Loucy (cell line): ENCODE data around the gene ACOXL.

Experiments
- CTCF ChIP-seq: fragments of 200-600 bp; sonication (generic); conservative IDR thresholded peaks from 2 replicates; pipeline ENCODE4 v1.5.1; 2014; ENCODE audit warnings: mild to moderate bottlenecking, antibody characterized with exemption, low read length
- EZH2phosphoT487 ChIP-seq: fragments of 200-600 bp; IDR thresholded peaks from 2 replicates; pipeline ENCODE4 v1.6.1; 2018; ENCODE audit warnings: antibody characterized with exemption, mild to moderate bottlenecking, moderate library complexity, borderline replicate concordance

DNA sequence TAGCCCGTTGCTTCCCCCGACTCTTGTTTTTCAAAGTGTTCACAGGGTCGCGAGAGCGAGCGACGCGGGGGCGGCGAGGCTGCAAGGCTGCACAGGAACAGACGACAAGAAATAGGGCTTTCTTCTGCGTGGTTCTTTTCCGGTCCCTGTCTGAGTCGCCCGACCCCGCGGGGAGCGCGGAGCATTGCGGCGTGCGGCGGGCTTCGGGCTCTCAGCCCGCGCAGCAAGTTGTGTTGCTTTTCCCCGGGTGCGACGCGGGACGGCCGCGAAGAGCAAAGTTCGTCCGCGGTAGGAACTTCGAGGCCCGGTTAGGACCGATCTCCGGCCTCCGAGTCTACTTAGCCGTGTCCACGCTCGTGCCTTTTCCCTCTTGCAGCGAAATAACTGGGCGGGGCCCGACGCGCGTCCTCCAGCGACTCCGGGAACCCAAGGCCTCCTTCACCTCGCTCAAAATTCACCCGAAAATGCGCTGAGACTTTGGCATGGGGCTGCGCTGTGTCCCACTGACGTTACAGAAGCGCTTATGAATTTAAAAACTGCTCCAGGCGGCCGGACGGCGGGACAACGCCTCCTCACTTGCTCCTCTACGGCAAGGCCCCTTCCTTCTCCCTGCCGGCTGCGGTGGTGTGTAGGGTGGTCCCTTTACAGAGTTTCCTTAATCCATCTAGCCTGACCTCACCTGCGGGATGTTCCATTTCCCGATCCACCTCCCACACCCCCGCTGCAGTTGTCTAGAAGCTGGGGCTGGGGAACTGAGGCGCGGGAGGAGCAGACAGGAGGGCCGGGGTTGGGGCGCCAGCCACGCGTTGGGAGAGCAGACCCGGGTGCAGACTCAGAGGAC is 386.8 kb downstream of the ACOXL start:
- TF ChIP-seq CTCF (no peak), EZH2phosphoT487 (no peak)
